Mucosa of rectum (tissue), 2 donors: ENCODE results near the gene NCEH1.
A peak's percentile ranks its signal among the peaks of the same experiment; 100 is the strongest.
"Not testable (repeated sequence)": the region's sequence is repeated elsewhere in the genome, so short reads cannot be mapped to it uniquely, and the experiment has no call there.

Experiments used
- H3K27ac ChIP-seq, 2 donors: one replicate each; pipeline ENCODE4 v1.7.0; 2013; ENCODE audit warnings: inconsistent platforms in 2 of 2, low read depth in 2 of 2, low read length in 2 of 2
- H3K27me3 ChIP-seq, 2 donors: one replicate each; pipeline ENCODE4 v1.7.0; 2013; ENCODE audit warnings: low read length in 2 of 2; ENCODE audit not compliant: control insufficient read depth in 2 of 2, insufficient read depth in 2 of 2
- H3K36me3 ChIP-seq, 2 donors: one replicate each; pipeline ENCODE4 v1.7.0; 2013; ENCODE audit warnings: low read length in 2 of 2; ENCODE audit not compliant: control insufficient read depth in 2 of 2, insufficient read depth in 2 of 2
- H3K4me1 ChIP-seq, 2 donors: one replicate each; pipeline ENCODE4 v1.7.0; 2013; ENCODE audit warnings: low read length in 2 of 2, mild to moderate bottlenecking in 1 of 2; ENCODE audit not compliant: control insufficient read depth in 2 of 2, insufficient read depth in 2 of 2
- H3K4me3 ChIP-seq, 2 donors: one replicate each; pipeline ENCODE4 v1.7.0; 2013; ENCODE audit warnings: low read length in 2 of 2
- H3K9ac ChIP-seq, 2 donors: one replicate each; pipeline ENCODE4 v1.7.0; 2013; ENCODE audit warnings: low read length in 2 of 2, low read depth in 1 of 2, mild to moderate bottlenecking in 1 of 2
- H3K9me3 ChIP-seq, 2 donors: one replicate each; pipeline ENCODE4 v1.7.0; 2013; ENCODE audit warnings: low read length in 2 of 2; ENCODE audit not compliant: control insufficient read depth in 2 of 2
- donor health status: healthy.
- donor health status: Normal muscosa, but diverticular disease.

Gene NCEH1

DNA sequence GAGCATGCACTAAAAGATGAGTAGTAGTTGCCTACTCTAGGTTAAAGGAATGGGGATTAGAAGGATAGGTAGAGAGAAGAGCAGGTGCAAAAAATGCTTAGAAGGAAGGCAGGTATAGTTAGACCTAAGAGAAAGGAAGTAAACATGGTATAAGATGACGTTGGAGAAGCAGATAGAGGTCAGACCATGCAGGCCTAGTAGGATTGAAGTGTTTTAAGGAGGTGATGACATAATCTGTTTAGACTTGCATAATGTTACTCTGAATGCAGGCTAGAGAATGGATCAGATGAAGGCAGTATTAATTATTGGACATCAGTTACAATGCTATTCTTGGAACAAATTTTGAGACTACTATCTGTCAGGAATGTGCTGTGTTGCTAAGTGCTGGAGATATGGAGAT lies 28.6 kb upstream of the NCEH1 start:
- Histone ChIP-seq H3K27ac (no peak overlapping the region), H3K4me3 (no peak overlapping the region), H3K9me3 (no peaks in the 10 kb centered on the region), H3K4me1 (no peaks in the 10 kb centered on the region), H3K9ac (no peak overlapping the region), H3K36me3 (no peaks in the 10 kb centered on the region), H3K27me3 (no peaks in the 10 kb centered on the region)

DNA sequence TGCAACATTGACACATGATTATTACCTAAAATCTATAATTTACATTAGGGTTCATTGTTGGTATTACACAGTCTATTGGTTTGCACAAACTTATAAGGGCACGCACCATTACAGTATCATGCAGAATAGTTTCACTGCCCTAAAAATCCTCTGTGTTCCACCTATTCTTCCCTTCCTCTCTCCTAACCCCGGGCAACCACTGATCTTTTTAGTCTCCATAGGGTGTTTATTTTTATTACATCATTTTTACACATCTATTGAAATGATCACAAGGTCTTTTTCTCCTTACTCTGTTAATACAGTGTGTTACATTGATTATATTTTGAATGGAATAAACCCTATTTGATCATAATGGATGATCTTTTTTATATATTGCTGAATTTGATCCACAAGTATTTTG lies 24.1 kb upstream of the NCEH1 start:
- no peaks in the 10 kb centered on the region for H3K9me3 ChIP-seq
- H3K27me3 ChIP-seq, result no peaks in the 10 kb centered on the region
- no peak overlapping the region for H3K4me3 ChIP-seq
- no peaks in the 10 kb centered on the region for H3K4me1 ChIP-seq
- H3K36me3 ChIP-seq, result no peaks in the 10 kb centered on the region
- no peak overlapping the region for H3K27ac ChIP-seq
- H3K9ac ChIP-seq, result no peak overlapping the region

DNA sequence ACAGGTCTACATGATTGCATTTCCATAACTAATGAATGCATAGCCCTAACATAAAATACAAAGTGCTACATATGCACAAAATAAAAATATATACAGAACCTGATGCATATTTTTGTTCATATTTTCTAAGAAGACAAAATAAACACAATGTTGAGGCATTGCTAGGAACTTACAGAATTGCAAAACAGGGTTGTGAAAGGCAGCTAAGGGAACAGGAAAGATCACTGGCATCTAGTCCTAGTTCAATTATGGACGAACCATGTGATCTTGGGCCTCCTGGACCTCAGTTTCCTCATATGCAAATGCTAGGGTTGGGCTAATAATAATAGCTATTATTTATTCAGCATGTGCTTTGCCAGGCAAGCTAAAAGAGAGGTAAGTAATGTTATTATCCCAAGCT lies 15.5 kb upstream of the NCEH1 start:
- Histone ChIP-seq H3K36me3 (no peaks in the 10 kb centered on the region), H3K27ac (no peak overlapping the region), H3K9ac (no peak overlapping the region), H3K27me3 (no peaks in the 10 kb centered on the region), H3K4me1 (no peaks in the 10 kb centered on the region), H3K4me3 (no peak overlapping the region), H3K9me3 (no peaks in the 10 kb centered on the region)

DNA sequence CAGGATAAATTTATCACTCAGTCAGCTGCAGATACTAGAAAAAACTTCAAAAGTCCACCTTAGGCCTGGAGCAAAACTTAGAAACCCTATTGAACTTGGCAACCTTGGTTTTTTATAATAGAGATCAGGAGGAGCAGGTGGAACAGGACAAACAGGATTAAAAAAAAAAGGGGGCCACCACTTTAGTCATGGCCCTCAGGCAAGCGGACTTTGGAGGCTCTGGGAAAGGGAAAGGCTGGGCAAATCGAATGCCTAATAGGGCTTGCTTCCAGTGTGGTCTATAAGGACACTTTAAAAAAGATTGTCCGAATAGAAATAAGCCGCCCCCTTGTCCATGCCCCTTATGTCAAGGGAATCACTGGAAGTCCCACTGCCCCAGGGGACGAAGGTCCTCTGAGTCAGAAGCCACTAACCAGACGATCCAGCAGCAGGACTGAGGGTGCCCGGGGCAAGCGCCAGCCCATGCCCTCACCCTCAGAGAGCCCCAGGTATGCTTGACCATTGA lies 11.7 kb upstream of the NCEH1 start:
- not testable (repeated sequence) for H3K27me3 ChIP-seq, H3K9ac ChIP-seq, H3K4me1 ChIP-seq, H3K27ac ChIP-seq, H3K4me3 ChIP-seq, H3K9me3 ChIP-seq, H3K36me3 ChIP-seq

DNA sequence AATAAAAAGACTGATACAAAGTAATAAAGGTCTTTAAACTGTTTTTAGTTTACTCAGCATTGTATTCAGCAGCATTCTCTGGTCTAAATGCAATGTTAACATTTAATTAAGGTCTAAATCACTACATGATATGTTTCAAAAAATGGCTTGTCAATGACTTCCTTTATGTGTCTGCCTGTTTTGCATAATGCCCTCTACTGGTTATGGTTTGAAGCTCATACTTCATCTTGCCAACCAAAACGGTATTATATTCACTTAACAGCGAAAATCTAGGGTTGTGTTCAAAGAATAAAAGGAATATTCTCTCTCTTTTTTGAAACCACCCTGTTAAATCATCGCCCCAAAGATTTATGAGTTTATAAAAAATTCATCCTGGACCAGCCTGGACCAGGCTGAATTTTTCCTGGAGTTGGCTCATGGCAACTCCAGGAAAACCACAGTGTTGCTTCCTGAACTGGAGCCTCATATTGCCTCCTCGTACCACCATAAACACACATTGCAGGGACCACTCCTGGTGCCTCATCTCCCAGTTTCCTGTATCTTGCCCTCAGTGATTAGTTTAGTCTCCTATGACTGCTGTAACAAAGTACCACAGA lies 6.7 kb upstream of the NCEH1 start:
- Histone ChIP-seq H3K9ac (no peak overlapping the region), H3K9me3 (no peaks in the 10 kb centered on the region), H3K27me3 (no peaks in the 10 kb centered on the region), H3K4me1 (no peaks in the 10 kb centered on the region), H3K36me3 (no peaks in the 10 kb centered on the region), H3K4me3 (no peak overlapping the region), H3K27ac (no peak overlapping the region)

DNA sequence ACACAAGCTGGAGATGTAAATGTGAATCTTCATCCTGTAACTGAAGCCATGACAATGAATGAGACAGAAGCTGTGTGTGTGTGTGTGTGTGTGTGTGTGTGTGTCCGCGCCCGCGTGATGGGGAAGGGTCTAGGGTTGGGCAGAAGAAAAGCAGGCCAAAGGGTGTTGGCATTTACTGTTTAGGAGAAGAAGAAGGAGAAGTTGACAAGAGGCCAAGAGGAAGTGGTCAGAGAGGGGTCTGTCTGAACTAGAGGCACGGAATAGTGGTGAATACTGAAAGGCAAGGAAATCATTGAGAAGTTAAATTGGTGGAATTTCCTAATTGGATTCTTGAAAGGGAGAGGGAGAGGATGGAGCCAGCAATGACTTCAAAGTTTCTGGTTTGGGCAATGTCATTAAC lies 5.6 kb upstream of the NCEH1 start:
- Histone ChIP-seq H3K9ac (no peak overlapping the region), H3K4me1 (no peaks in the 10 kb centered on the region), H3K27me3 (no peaks in the 10 kb centered on the region), H3K36me3 (no peaks in the 10 kb centered on the region), H3K27ac (no peak overlapping the region), H3K9me3 (no peaks in the 10 kb centered on the region), H3K4me3 (no peak overlapping the region)

DNA sequence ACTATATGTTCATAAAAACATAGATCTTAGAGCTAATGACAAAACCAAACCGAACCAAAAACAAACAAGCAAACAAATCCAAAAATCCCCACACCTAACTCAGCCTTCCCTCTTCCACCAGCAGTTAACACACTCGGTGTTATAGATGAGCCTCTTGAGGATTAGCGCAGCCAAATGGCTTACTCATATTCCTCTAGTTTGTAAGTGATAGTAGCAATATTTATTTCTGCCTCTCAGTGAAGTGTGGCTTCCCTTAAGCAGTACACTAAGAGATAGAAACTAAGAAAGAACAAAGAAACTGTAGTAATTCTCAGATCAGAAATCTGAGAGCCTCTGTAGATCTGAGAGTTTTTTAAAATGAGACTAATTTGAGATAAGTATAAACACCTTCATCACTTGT lies 2.4 kb upstream of the NCEH1 start:
- Histone ChIP-seq H3K27ac (no peak overlapping the region), H3K9ac (no peak overlapping the region), H3K9me3 (no peaks in the 10 kb centered on the region), H3K4me3 (no peak overlapping the region), H3K36me3 (no peaks in the 10 kb centered on the region), H3K27me3 (no peaks in the 10 kb centered on the region), H3K4me1 (peaks cover 9 to 14% of the 10 kb centered on the region in 2 donors)

DNA sequence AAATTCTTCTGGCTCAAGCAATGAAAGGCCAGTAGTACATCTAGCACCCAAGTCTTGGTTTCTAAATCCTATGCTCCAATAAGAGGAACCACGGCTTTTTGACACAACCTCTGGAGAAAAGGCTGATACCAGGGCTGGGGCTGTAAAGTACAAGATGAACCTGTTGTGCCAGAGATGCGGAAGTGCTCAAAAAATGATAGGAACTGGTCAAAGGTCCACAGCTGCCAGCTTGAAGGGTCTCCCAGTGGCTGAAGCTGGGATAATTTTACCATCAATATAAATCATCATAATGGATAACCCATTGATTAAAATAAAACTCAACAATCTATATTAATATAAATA lies 558 bp upstream of the NCEH1 start:
- peak overlapping the region; percentile 84 to 90 for H3K9ac ChIP-seq
- no peaks in the 10 kb centered on the region for H3K9me3 ChIP-seq
- peaks cover 9 to 14% of the 10 kb centered on the region in 2 donors for H3K4me1 ChIP-seq
- peak overlapping the region; percentile 89 to 97 for H3K4me3 ChIP-seq
- H3K36me3 ChIP-seq, result no peaks in the 10 kb centered on the region
- H3K27me3 ChIP-seq, result no peaks in the 10 kb centered on the region
- peak overlapping the region; percentile 87 to 90 for H3K27ac ChIP-seq

DNA sequence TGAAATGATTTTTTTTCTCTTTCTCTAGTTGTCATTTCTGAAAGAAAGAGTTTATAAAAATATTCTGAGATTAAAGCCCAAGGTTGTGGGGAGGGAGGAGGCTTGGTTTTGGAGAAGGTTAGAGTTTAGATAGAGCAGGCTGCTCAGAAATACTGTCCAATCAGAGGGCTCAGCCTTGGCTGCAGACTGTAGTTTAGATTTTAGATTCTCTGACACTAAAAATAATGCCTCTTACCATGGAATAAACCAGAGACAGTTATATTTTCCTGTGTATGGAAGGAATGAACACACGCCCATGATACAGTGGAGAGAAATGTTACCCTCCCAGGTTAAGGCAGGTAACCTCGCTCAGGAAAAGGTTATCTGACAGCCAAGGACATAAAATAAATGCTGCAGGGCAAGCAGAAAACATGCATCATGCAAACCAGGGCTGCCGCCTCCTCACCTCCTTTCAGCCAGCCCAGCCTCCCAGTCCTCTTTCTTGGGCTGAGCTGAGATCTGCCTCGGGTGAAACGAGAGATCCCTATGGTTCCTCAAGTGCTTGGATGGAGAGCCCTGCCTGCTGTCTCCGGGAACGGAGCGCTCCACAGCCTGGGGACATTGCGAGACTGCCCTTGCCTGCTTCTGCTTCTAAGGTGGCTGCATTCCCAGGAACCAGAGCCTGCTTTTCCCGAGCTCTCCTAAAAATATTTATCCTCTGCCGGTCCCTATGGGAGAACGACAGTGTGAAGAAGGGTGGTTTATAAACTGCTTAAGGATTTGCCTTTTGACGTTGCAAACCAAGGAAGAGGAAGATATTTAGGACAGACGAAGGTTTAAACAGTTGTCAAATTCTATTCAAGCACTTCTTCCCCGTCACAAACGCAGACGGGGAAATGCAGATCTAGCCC lies 848 bp downstream of the NCEH1 start:
- Histone ChIP-seq H3K36me3 (no peaks in the 10 kb centered on the region), H3K4me3 (peak overlapping the region; percentile 89 to 97), H3K9ac (peak overlapping the region; percentile 84 to 90), H3K9me3 (no peaks in the 10 kb centered on the region), H3K27ac (peak overlapping the region; percentile 87 to 90), H3K27me3 (no peaks in the 10 kb centered on the region), H3K4me1 (peaks cover 9 to 14% of the 10 kb centered on the region in 2 donors)

DNA sequence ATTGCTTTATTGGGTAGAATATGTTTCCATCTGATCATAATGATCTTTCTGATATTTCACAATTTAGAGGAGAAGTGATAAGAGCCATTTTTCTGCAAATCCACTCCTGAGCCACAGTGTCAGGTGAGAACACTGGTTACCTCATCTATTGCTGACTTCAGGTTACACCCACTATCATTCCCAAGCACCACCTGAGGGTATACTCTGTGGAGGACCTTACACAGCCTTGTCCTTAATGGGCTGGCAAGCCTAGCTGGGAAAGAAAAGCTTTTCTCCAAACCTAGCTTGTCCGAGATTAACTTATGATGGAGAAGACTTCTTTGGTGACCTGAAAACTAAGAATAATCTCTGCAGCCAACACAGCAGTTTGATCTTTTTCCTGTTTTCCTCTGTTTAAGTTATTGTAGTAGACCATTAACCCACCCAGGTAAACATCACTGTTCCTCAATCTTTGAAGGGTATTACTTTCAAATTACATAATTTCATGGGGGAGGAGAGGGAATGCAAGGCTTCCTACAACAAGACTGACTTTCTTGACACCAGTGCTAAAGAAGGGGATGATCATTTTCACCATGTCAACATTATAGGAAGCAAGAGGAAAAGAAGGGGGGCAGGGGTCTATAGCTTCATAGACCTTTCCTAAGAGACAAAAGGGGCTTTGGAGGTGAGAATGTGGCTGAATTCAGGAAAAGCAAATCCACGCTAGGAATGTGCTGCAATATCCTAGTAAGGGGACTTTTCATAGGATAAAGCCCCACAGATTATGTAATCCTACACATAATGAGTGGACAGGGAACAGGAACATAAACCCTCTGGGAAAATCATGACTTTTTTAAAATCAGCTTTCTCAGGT lies 1.7 kb downstream of the NCEH1 start:
- H3K4me3 ChIP-seq, result peak overlapping the region; percentile 89 to 97
- peak overlapping the region; percentile 84 to 90 for H3K9ac ChIP-seq
- H3K9me3 ChIP-seq, result no peaks in the 10 kb centered on the region
- H3K4me1 ChIP-seq, result peaks cover 9 to 23% of the 10 kb centered on the region in 2 donors
- H3K36me3 ChIP-seq, result no peaks in the 10 kb centered on the region
- H3K27me3 ChIP-seq, result no peaks in the 10 kb centered on the region
- peak overlapping the region; percentile 87 to 90 for H3K27ac ChIP-seq
